Upper lobe of left lung (tissue), 4 donors: Measurements from ENCODE around the gene BTBD9.

ENCODE experiments used
- CTCF ChIP-seq, 6 experiments: fragments of 450-650 bp in 4 of 6; fragments of 200-600 bp in 2 of 6; sonication (generic) in 2 of 6; IDR thresholded peaks; one replicate each; pipeline ENCODE4 v1.5.1; 2016 to 2019; ENCODE audit warnings: antibody characterized with exemption in 6 of 6
- POLR2A ChIP-seq, 4 donors: fragments of 450-650 bp; IDR thresholded peaks; one replicate each; pipeline ENCODE4 v1.5.1; 2016 to 2017; ENCODE audit warnings: antibody characterized with exemption in 4 of 4, mild to moderate bottlenecking in 2 of 4

- TF ChIP-seq CTCF (IDR thresholded peaks at IDR 0.05) (no peak), POLR2A (IDR thresholded peaks at IDR 0.05) (no peak)
Observed at GRCh38 chr6:38542031-38542430, 97.7 kb downstream of the BTBD9 start.
